ENCODE data around the gene RCAN1.

RCAN1 gene

DNA sequence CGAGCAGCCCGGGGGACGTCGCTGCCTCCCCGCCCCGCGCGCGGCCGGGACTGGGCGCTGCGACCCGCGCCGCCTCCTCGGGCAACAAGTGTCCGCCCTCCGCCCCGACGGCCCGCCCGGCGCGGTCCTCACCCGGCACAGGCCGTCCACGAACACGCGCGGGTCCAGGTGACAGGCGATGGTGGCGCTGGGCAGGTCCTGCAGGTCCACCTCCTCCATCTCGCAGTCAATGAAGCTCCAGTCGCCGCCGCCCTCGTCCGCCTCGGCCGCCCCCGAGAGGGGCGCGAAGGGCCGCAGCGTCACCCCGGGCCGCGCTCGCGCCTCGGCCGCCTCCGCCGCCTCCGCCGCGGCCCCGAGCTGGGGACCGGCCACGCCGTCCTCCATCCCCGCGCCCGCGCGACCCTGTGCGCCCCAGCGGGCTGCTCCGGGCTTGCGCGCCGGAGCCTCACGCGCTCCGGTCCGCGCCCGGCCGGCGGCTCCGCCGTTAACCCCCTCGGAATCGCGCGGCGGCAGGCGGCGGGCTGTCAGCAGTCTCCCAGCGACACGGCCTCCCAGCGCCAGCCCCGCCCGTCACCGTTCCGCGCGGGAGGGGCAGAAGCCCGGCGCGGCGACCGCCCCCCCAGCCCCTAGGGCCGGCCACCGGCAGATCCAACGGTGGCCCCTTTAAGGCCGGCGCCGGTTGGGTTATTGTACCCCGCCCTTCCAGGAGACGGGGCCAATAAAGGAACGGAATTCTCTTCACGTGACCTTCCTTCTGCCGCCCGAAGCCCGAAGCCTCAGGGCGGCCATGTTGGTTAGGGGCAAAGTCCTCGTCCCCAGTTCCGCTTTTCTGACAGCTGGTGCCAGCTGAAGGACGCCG is at the start of gene RCAN1:
RCAN1 (minus strand) TSS at position 486 of the 859 bp plus-strand sequence; CDS start at position 384, 102 bp downstream.
- TF ChIP-seq, protein P1, sequence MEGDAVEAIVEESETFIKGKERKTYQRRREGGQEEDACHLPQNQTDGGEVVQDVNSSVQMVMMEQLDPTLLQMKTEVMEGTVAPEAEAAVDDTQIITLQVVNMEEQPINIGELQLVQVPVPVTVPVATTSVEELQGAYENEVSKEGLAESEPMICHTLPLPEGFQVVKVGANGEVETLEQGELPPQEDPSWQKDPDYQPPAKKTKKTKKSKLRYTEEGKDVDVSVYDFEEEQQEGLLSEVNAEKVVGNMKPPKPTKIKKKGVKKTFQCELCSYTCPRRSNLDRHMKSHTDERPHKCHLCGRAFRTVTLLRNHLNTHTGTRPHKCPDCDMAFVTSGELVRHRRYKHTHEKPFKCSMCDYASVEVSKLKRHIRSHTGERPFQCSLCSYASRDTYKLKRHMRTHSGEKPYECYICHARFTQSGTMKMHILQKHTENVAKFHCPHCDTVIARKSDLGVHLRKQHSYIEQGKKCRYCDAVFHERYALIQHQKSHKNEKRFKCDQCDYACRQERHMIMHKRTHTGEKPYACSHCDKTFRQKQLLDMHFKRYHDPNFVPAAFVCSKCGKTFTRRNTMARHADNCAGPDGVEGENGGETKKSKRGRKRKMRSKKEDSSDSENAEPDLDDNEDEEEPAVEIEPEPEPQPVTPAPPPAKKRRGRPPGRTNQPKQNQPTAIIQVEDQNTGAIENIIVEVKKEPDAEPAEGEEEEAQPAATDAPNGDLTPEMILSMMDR (IDR thresholded peaks at IDR 0.05) = no peak
- H3K27ac ChIP-seq = peak within 1 kb of the TSS; percentile 87 to 89
- peak within 1 kb of the TSS; percentile 94 for H3K4me3 ChIP-seq
- peak; percentile 93 for DNase-seq (ENCODE audit: low spot score)

DNA sequence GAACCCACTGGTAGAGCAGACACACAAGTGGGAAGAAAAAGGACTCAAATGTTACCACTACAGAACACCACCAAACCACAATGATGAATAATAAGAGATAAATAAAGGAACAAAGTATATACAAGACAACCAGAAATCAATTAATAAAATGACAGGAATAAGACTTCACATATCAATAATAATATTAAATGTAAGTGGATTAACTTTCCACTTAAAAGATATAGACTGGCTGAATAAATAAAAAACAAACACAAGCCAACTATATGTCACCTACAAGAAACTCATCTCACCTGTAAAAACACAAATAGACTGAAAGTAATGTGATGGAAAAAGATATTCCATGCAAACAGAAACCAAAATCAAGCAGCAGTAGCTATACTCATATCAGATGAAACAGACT is 46.9 kb upstream of the RCAN1 start:
- DNase-seq (ENCODE audit: low spot score) = no peak
- H3K27ac ChIP-seq = no peak overlapping the region
- H3K4me3 ChIP-seq = no peak overlapping the region
- TF ChIP-seq, protein P1 (IDR thresholded peaks at IDR 0.05) = no peak

- Histone ChIP-seq H3K4me3 (no peak overlapping the region), H3K27ac (no peak overlapping the region)
- DNase-seq (ENCODE audit: low spot score) = no peak
- TF ChIP-seq, protein P1 (IDR thresholded peaks at IDR 0.05) = no peak
Measured at GRCh38 chr21:34653522-34653921, 38.6 kb upstream of the RCAN1 start.

DNA sequence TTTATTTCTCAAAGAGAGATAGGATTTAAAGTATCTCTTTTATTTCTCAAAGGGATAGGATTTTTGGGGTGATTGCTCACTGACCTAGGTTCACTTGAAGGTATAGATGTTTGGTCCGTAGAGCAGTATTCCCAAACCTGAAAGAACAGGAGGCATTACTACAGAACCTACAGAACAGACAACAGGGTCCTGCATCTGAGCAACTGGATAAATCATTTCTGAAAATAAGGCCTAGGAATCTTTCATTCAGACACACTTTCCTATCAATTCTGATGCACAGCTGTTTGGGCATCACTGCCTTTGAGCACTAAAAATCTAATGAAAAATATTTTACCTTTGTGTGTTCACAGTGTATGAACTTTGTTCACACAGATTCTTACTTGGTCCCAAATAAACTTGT is 36.7 kb upstream of the RCAN1 start:
- TF ChIP-seq, protein P1 (IDR thresholded peaks at IDR 0.05) = no peak
- DNase-seq (ENCODE audit: low spot score) = no peak
- no peak overlapping the region for H3K27ac ChIP-seq
- H3K4me3 ChIP-seq = no peak overlapping the region

- Histone ChIP-seq H3K27ac (no peak overlapping the region), H3K4me3 (no peak overlapping the region)
- no peak for DNase-seq (ENCODE audit: low spot score)
- TF ChIP-seq, protein P1 (IDR thresholded peaks at IDR 0.05) = no peak
Measured at GRCh38 chr21:34650861-34651431, 36.0 kb upstream of the RCAN1 start.

- no peak overlapping the region for H3K4me3 ChIP-seq
- H3K27ac ChIP-seq = no peak overlapping the region
- TF ChIP-seq, protein P1 (IDR thresholded peaks at IDR 0.05) = no peak
- peak; percentile 28 for DNase-seq (ENCODE audit: low spot score)
Measured at GRCh38 chr21:34649400-34649799, 34.5 kb upstream of the RCAN1 start.

All from coronary artery (tissue), 2 donors.